Measurements from ENCODE around the gene UBN2. TPM values are rescaled to one million over a fixed set of nuclear protein-coding genes. Genes with fewer than 3 reads are reported as not detected.
A peak's percentile ranks its signal among the peaks of the same experiment; 100 is the strongest.
"Not testable (repeated sequence)": the region's sequence is repeated elsewhere in the genome, so short reads cannot be mapped to it uniquely, and the experiment has no call there.

Gene UBN2
- total RNA-seq, 1 donor from 2014 or later = 7.4 TPM

DNA sequence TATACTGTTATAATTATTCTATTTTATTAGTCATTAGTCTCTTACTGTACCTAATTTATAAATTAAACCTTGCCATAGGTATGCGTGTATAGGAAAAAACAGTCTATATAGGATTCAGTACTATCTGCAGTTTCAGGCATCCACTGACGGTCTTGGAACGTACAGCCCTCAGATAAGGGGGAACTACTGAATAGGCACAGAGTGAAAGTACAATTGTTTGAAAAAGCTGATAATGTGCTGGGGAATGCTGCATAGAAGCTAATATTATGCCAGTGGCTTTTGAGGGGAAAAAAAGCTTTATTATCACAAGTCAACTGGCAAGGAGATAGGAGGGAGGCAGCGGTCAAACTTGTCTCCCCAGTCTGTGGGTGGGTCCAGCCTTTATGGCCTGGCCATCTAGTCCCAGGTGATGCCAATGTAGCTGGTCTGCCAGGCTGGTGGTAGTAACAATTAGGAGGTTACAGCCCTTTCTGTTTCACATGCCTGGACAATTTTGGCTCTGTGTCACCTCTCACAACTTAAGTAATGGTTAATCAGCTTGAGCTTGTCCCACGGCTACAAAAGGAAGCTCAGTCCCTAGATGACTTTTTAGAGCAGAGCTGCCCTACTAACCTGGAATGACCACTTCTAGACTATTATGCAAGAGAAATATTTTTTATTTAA, 101.8 kb downstream of the UBN2 start:
- Histone ChIP-seq H3K27me3 (ENCODE audit: control insufficient read depth, insufficient read depth, low read length) (no peaks in the 10 kb centered on the region), H3K36me3 (ENCODE audit: control insufficient read depth, insufficient read depth, low read length) (no peaks in the 10 kb centered on the region), H3K4me3 (ENCODE audit: low read depth, low read length) (no peak overlapping the region)
- no peak for DNase-seq (ENCODE audit: low read depth)
- TF ChIP-seq, protein P1, sequence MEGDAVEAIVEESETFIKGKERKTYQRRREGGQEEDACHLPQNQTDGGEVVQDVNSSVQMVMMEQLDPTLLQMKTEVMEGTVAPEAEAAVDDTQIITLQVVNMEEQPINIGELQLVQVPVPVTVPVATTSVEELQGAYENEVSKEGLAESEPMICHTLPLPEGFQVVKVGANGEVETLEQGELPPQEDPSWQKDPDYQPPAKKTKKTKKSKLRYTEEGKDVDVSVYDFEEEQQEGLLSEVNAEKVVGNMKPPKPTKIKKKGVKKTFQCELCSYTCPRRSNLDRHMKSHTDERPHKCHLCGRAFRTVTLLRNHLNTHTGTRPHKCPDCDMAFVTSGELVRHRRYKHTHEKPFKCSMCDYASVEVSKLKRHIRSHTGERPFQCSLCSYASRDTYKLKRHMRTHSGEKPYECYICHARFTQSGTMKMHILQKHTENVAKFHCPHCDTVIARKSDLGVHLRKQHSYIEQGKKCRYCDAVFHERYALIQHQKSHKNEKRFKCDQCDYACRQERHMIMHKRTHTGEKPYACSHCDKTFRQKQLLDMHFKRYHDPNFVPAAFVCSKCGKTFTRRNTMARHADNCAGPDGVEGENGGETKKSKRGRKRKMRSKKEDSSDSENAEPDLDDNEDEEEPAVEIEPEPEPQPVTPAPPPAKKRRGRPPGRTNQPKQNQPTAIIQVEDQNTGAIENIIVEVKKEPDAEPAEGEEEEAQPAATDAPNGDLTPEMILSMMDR (IDR thresholded peaks at IDR 0.05; ENCODE audit: insufficient read depth, low read length, poor library complexity, severe bottlenecking) = no peak

DNA sequence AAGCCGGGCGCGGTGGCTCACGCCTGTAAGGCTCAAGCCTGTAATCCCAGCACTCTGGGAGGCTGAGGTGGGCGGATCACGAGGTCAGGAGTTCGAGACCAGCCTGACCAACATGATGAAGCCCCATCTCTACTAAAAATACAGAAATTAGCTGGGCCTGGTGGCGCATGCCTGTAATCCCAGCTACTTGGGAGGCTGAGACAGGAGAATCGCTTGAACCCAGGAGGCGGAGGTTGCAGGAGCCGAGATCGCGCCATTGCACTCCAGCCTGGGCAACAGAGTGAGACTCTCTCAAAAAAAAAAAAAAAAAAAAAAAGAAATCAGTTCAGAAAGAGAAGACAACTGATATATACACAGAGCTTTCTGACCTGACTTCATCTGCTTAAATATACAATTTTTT, 102.4 kb downstream of the UBN2 start:
- H3K4me3 ChIP-seq (ENCODE audit: low read depth, low read length); H3K27me3 ChIP-seq (ENCODE audit: control insufficient read depth, insufficient read depth, low read length); DNase-seq (ENCODE audit: low read depth); H3K36me3 ChIP-seq (ENCODE audit: control insufficient read depth, insufficient read depth, low read length): not testable (repeated sequence)

DNA sequence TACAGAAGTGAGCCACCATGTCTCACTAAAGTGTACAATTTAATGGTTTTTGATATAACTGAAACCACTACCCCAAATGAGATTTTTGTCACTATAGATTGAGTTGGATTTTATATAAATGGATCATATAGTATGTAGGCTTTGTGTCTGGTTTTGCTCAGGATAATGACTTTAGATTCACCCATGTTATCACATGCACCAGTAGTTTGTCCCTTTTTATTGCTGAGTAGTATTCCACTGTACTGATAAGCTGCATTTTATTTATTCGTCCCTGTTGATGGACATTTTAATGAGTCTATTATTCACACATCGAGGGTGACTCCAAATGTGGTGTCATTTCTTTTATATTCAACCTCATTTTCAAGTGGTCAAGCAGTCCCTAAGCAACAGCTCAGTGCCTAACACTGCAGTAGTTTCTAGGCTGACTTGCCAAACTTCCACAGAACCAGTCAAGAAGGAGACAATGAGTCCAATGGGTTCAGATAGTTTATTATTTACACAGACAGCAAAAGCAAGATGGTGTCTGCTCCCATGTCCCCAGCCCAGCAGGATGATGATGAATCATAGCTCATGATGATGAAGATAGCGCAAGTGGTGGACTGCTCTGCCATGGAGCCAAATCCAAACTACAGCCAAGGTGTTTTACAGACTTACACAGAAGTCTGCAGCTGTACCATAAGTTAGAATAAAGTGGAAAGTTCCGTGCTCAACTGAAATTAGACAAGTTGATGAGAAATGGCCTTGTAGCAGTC, 103.5 kb downstream of the UBN2 start:
- DNase-seq (ENCODE audit: low read depth) = no peak
- TF ChIP-seq, protein P1 (IDR thresholded peaks at IDR 0.05; ENCODE audit: insufficient read depth, low read length, poor library complexity, severe bottlenecking) = no peak
- Histone ChIP-seq H3K36me3 (ENCODE audit: control insufficient read depth, insufficient read depth, low read length) (no peaks in the 10 kb centered on the region), H3K27me3 (ENCODE audit: control insufficient read depth, insufficient read depth, low read length) (no peaks in the 10 kb centered on the region), H3K4me3 (ENCODE audit: low read depth, low read length) (no peak overlapping the region)

DNA sequence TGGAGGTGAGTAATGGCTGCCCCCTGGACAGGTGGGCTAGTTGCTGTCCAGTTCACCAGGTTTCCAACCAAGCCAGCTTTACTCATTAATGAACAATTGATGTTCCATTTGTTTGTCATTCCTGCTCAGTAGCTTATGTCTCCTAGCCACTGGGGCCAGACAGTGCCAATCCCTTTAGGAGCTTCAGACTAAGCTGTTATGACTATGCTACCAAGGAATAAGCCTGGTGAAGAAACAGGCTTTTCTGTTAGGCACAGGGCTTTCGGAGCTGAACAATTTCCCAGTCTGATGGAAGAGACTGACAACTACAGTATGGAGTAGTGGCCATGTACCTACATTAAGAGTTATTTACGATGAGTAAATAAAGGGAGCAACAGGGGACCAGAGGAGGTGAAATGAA, 108.0 kb downstream of the UBN2 start:
- no peak overlapping the region for H3K4me3 ChIP-seq (ENCODE audit: low read depth, low read length)
- no peak for DNase-seq (ENCODE audit: low read depth)
- no peaks in the 10 kb centered on the region for H3K36me3 ChIP-seq (ENCODE audit: control insufficient read depth, insufficient read depth, low read length)
- no peaks in the 10 kb centered on the region for H3K27me3 ChIP-seq (ENCODE audit: control insufficient read depth, insufficient read depth, low read length)
- TF ChIP-seq, protein P1 (IDR thresholded peaks at IDR 0.05; ENCODE audit: insufficient read depth, low read length, poor library complexity, severe bottlenecking) = no peak

DNA sequence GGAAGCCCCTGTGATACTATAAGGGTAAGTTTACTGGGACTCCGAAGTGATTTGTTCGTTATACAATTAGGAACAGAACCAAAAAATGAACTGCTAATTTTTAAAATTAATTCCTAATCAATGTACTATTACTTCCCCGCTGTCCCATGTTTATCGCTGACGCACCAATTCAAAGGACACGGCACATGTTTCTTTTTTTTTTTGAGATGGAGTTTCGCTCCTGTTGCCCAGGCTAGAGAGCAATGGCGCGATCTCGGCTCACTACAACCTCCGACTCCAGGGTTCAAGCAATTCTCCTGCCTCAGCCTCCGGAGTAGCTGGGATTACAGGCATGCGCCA, 108.6 kb downstream of the UBN2 start:
- peak overlapping the region; percentile 66 for H3K4me3 ChIP-seq (ENCODE audit: low read depth, low read length)
- H3K27me3 ChIP-seq (ENCODE audit: control insufficient read depth, insufficient read depth, low read length) = no peaks in the 10 kb centered on the region
- no peaks in the 10 kb centered on the region for H3K36me3 ChIP-seq (ENCODE audit: control insufficient read depth, insufficient read depth, low read length)
- TF ChIP-seq, protein P1 (IDR thresholded peaks at IDR 0.05; ENCODE audit: insufficient read depth, low read length, poor library complexity, severe bottlenecking) = no peak
- no peak for DNase-seq (ENCODE audit: low read depth)

DNA sequence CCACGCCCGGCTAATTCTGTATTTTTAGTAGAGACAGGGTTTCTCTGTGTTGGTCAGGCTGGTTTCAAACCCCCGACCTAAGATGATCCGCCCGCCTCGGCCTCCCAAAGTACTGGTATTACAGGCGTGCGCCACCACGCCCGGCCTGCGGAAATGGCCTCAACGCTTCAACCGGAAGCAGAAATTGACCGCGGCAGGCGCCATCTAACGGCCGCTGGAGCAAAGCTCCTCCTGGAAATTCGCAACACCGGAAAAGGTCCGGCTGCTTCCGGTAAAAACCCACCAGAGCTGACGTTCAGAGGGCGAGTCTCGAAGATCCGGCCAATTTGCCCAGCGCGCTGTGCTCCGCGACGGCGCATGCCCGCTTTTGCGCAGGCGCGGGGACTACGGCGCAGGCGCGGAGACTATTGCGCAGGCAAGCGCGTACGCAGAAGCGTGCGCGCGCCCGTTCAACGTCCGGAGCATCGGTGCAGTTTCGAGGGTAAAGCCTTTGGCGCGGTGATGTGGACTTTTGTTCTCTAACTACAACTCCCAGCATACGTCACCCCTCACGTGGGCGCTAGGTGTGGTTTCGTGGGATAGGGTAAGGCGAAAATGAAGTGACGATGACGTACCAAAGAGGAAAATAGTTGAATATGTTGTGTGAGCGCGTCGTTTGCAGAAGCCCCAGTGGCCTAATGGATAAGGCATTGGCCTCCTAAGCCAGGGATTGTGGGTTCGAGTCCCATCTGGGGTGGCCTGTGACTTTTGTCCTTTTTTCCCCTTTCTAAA, 109.2 kb downstream of the UBN2 start:
- peak; percentile 98 for DNase-seq (ENCODE audit: low read depth)
- TF ChIP-seq, protein P1 (IDR thresholded peaks at IDR 0.05; ENCODE audit: insufficient read depth, low read length, poor library complexity, severe bottlenecking) = peak; percentile 78
- H3K4me3 ChIP-seq (ENCODE audit: low read depth, low read length) = peak overlapping the region; percentile 66
- H3K36me3 ChIP-seq (ENCODE audit: control insufficient read depth, insufficient read depth, low read length) = no peaks in the 10 kb centered on the region
- no peaks in the 10 kb centered on the region for H3K27me3 ChIP-seq (ENCODE audit: control insufficient read depth, insufficient read depth, low read length)

Measured in kidney epithelial cell (primary cell).